GM12801 (cell line): ENCODE measurements around the gene IL1A.

ENCODE experiments used
- CTCF ChIP-seq: IDR thresholded peaks from one replicate; pipeline ENCODE4 v1.5.1; 2011; ENCODE audit warnings: control low read depth; ENCODE audit not compliant: insufficient read length; ENCODE audit errors: extremely low read depth

IL1A gene

GRCh38 chr2:112755444-112755843 lies 28.8 kb downstream of the IL1A start:
- TF ChIP-seq CTCF = no peak

DNA sequence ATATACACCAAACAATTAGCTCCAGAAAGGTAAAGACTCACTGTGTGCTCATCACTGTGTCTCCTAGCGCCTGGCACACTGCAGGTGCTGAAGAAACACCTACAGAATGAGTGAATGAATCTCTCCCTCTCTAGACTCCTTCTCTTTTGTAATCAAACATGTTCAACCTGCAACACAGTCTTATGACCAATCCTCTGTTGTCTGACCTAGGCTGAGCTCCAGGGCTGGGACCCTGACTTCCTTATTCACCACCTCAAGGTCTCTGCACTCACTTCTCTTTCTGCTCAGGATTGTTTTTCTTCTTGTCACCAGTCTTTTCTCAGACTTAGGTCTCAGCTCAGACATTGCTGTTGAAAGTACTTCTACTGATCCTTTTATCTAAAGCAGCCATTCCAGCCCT lies 29.7 kb downstream of the IL1A start:
- TF ChIP-seq CTCF = no peak

GRCh38 chr2:112752667-112753066 lies 31.6 kb downstream of the IL1A start:
- no peak for TF ChIP-seq CTCF

- no peak for TF ChIP-seq CTCF
Observed at GRCh38 chr2:112751451-112752197, 32.7 kb downstream of the IL1A start.

GRCh38 chr2:112750560-112750843 lies 33.8 kb downstream of the IL1A start:
- no peak for TF ChIP-seq CTCF

GRCh38 chr2:112749755-112750559 lies 34.3 kb downstream of the IL1A start:
- TF ChIP-seq CTCF = peak; percentile 68

GRCh38 chr2:112740527-112740926 lies 43.8 kb downstream of the IL1A start:
- no peak for TF ChIP-seq CTCF
